Peyer's patch (tissue), 4 donors: ENCODE measurements around the gene RPEL1.

Experiments
- POLR2A ChIP-seq, 2 donors: fragments of 450-650 bp; IDR thresholded peaks; one replicate each; pipeline ENCODE4 v1.5.1; 2017; ENCODE audit warnings: antibody characterized with exemption in 2 of 2, mild to moderate bottlenecking in 2 of 2, moderate library complexity in 2 of 2
- TF ChIP-seq, protein P1 (sequence below), 6 experiments: fragments of 450-650 bp in 4 of 6; fragments of 200-600 bp in 2 of 6; sonication (generic) in 1 of 6; IDR thresholded peaks; one replicate each; pipeline ENCODE4 v1.5.1; 2017 to 2019; ENCODE audit warnings: antibody characterized with exemption in 6 of 6, mild to moderate bottlenecking in 3 of 6, moderate library complexity in 1 of 6

DNA sequence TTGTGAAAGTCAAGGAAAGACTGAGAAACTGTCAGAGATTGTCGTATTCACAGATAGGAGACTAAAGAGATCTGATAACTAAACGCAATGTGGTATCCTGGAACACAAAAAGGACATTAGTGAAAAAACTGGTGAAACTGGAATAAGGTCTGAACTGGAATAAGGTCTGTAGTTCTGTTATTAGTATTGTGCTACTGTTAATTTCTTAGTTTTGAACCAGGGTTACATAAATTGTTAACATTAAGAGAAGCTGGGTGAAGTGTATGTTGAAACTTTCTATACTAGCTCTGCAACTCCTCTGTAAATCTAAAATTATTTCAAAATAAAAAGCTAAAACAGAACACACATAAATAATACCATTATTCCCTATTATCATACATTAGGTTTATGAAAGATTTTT, 49.2 kb upstream of the RPEL1 start:
- TF ChIP-seq, protein P1, sequence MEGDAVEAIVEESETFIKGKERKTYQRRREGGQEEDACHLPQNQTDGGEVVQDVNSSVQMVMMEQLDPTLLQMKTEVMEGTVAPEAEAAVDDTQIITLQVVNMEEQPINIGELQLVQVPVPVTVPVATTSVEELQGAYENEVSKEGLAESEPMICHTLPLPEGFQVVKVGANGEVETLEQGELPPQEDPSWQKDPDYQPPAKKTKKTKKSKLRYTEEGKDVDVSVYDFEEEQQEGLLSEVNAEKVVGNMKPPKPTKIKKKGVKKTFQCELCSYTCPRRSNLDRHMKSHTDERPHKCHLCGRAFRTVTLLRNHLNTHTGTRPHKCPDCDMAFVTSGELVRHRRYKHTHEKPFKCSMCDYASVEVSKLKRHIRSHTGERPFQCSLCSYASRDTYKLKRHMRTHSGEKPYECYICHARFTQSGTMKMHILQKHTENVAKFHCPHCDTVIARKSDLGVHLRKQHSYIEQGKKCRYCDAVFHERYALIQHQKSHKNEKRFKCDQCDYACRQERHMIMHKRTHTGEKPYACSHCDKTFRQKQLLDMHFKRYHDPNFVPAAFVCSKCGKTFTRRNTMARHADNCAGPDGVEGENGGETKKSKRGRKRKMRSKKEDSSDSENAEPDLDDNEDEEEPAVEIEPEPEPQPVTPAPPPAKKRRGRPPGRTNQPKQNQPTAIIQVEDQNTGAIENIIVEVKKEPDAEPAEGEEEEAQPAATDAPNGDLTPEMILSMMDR (IDR thresholded peaks at IDR 0.05), result no peak
- TF ChIP-seq POLR2A (IDR thresholded peaks at IDR 0.05), result no peak
